Tibial nerve (tissue), 4 donors: ENCODE data around the gene RCOR1.

ENCODE experiments used
- CTCF ChIP-seq, 5 experiments: fragments of 200-600 bp in 3 of 5; fragments of 450-650 bp in 2 of 5; sonication (generic) in 3 of 5; IDR thresholded peaks; one replicate each; pipeline ENCODE4 v1.5.1; 2016 to 2019; ENCODE audit warnings: antibody characterized with exemption in 5 of 5, mild to moderate bottlenecking in 3 of 5, moderate library complexity in 2 of 5
- EP300 ChIP-seq, 2 donors: sonication (generic); formaldehyde crosslinking; IDR thresholded peaks; one replicate each; pipeline ENCODE4 v1.6.1; 2017; ENCODE audit warnings: antibody characterized with exemption in 2 of 2, mild to moderate bottlenecking in 1 of 2
- POLR2A ChIP-seq, 2 donors: fragments of 450-650 bp; IDR thresholded peaks; one replicate each; pipeline ENCODE4 v1.6.1; 2017; ENCODE audit warnings: antibody characterized with exemption in 2 of 2, mild to moderate bottlenecking in 2 of 2, moderate library complexity in 2 of 2

GRCh38 chr14:102630881-102631280, 38.4 kb downstream of the RCOR1 start:
- no peak for TF ChIP-seq CTCF (IDR thresholded peaks at IDR 0.05)
- TF ChIP-seq EP300 (IDR thresholded peaks at IDR 0.05): no peak
- TF ChIP-seq POLR2A (IDR thresholded peaks at IDR 0.05): no peak
